Inferior parietal cortex (tissue), 1 donor: ENCODE data around the gene STAB2.
"Not testable (repeated sequence)": the region's sequence is repeated elsewhere in the genome, so short reads cannot be mapped to it uniquely, and the experiment has no call there.

Experiments
- DNase-seq: peaks from one replicate; pipeline ENCODE4 v3.0.0-alpha.2; 2016; ENCODE audit errors: extremely low spot score

STAB2 gene

GRCh38 chr12:103806803-103807202, 219.7 kb downstream of the STAB2 start:
- no peak for DNase-seq

- no peak for DNase-seq
Observed at GRCh38 chr12:103807561-103808238, 220.6 kb downstream of the STAB2 start.

- no peak for DNase-seq
Observed at GRCh38 chr12:103808239-103808880, 221.3 kb downstream of the STAB2 start.

GRCh38 chr12:103809154-103809553, 222.1 kb downstream of the STAB2 start:
- DNase-seq = no peak

- DNase-seq = not testable (repeated sequence)
Observed at GRCh38 chr12:103809639-103810038, 222.6 kb downstream of the STAB2 start.

- DNase-seq = no peak
Observed at GRCh38 chr12:103810111-103810510, 223.0 kb downstream of the STAB2 start.

- DNase-seq = no peak
Observed at GRCh38 chr12:103811791-103812190, 224.7 kb downstream of the STAB2 start.

- DNase-seq = no peak
Observed at GRCh38 chr12:103812789-103813188, 225.7 kb downstream of the STAB2 start.

- DNase-seq = no peak
Observed at GRCh38 chr12:103813426-103813825, 226.4 kb downstream of the STAB2 start.

- no peak for DNase-seq
Observed at GRCh38 chr12:103813949-103814348, 226.9 kb downstream of the STAB2 start.

GRCh38 chr12:103814436-103814835, 227.4 kb downstream of the STAB2 start:
- no peak for DNase-seq
